ENCODE measurements around the gene ZBTB45.
A peak's percentile ranks its signal among the peaks of the same experiment; 100 is the strongest.
"Not testable (repeated sequence)": the region's sequence is repeated elsewhere in the genome, so short reads cannot be mapped to it uniquely, and the experiment has no call there.

The ZBTB45 gene

GRCh38 chr19:58549664-58550361 is 30.2 kb upstream of the ZBTB45 start:
- H3K36me3 Mint-ChIP-seq (ENCODE audit: low read depth) = peaks cover 65% of the 10 kb centered on the region
- H3K4me3 Mint-ChIP-seq = no peak overlapping the region
- H3K27ac Mint-ChIP-seq = no peak overlapping the region
- H3K4me1 Mint-ChIP-seq (ENCODE audit: low read depth) = peaks cover 35% of the 10 kb centered on the region
- no peaks in the 10 kb centered on the region for H3K27me3 Mint-ChIP-seq (ENCODE audit: low read depth)
- H3K9me3 Mint-ChIP-seq = no peaks in the 10 kb centered on the region

DNA sequence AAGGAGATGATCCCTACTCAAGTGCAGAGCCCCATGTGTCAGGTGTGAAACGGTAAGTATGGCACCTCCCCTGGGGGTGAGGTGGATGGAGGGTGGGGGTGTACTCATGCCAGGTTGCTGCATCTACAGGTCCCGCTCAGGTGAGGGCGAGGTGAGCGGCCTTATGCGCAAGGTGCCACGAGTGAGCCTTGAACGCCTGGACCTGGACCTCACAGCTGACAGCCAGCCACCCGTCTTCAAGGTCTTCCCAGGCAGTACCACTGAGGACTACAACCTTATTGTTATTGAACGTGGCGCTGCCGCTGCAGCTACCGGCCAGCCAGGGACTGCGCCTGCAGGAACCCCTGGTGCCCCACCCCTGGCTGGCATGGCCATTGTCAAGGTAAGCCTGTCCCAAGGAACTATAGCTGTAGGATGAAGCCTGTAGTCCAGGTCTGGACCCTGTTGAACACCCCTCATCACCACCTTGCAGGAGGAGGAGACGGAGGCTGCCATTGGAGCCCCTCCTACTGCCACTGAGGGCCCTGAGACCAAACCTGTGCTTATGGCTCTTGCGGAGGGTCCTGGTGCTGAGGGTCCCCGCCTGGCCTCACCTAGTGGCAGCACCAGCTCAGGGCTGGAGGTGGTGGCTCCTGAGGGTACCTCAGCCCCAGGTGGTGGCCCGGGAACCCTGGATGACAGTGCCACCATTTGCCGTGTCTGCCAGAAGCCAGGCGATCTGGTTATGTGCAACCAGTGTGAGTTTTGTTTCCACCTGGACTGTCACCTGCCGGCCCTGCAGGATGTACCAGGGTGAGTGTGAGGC is 29.5 kb upstream of the ZBTB45 start:
- Mint-ChIP-seq H3K9me3 (no peaks in the 10 kb centered on the region), H3K4me3 (no peak overlapping the region), H3K27me3 (ENCODE audit: low read depth) (no peaks in the 10 kb centered on the region), H3K4me1 (ENCODE audit: low read depth) (peaks cover 32% of the 10 kb centered on the region), H3K27ac (no peak overlapping the region), H3K36me3 (ENCODE audit: low read depth) (peaks cover 62% of the 10 kb centered on the region)

DNA sequence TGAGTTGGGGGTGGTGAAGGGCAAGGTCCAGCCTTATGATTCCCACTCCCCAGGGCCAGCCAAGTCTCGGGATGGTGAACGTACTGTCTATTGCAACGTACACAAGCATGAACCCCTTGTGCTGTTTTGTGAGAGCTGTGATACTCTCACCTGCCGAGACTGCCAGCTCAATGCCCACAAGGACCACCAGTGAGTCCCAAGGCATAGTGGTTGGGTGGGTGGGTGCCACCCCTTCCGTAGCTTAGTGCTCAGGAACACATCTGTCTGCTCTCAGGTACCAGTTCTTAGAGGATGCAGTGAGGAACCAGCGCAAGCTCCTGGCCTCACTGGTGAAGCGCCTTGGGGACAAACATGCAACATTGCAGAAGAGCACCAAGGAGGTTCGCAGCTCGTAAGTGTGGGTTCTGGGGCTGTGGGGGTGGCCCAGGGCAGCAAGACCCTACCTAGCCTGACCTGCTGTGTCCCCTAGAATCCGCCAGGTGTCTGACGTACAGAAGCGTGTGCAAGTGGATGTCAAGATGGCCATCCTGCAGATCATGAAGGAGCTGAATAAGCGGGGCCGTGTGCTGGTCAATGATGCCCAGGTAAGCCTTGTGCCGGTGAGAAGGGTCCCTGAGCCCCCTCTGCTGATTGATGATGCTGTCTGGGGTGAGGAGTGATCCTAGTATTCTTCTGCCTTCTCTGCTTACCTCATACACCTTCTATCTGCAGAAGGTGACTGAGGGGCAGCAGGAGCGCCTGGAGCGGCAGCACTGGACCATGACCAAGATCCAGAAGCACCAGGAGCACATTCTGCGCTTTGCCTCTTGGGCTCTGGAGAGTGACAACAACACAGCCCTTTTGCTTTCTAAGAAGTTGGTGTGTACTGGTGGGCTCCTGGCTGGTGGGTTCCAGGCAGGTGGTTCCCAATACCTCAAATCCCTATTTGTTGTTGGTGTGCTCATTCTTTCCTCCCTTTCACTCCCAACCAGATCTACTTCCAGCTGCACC is 28.0 kb upstream of the ZBTB45 start:
- Mint-ChIP-seq H3K4me1 (ENCODE audit: low read depth) (peaks cover 31% of the 10 kb centered on the region), H3K4me3 (no peak overlapping the region), H3K9me3 (no peaks in the 10 kb centered on the region), H3K36me3 (ENCODE audit: low read depth) (peaks cover 52% of the 10 kb centered on the region), H3K27ac (no peak overlapping the region), H3K27me3 (ENCODE audit: low read depth) (no peaks in the 10 kb centered on the region)

- Mint-ChIP-seq H3K4me1 (ENCODE audit: low read depth) (peaks cover 29% of the 10 kb centered on the region), H3K27ac (peak overlapping the region; percentile 90), H3K27me3 (ENCODE audit: low read depth) (no peaks in the 10 kb centered on the region), H3K4me3 (peak overlapping the region; percentile 95), H3K36me3 (ENCODE audit: low read depth) (peaks cover 43% of the 10 kb centered on the region), H3K9me3 (no peaks in the 10 kb centered on the region)
Measured at GRCh38 chr19:58546019-58546530, 26.5 kb upstream of the ZBTB45 start.

DNA sequence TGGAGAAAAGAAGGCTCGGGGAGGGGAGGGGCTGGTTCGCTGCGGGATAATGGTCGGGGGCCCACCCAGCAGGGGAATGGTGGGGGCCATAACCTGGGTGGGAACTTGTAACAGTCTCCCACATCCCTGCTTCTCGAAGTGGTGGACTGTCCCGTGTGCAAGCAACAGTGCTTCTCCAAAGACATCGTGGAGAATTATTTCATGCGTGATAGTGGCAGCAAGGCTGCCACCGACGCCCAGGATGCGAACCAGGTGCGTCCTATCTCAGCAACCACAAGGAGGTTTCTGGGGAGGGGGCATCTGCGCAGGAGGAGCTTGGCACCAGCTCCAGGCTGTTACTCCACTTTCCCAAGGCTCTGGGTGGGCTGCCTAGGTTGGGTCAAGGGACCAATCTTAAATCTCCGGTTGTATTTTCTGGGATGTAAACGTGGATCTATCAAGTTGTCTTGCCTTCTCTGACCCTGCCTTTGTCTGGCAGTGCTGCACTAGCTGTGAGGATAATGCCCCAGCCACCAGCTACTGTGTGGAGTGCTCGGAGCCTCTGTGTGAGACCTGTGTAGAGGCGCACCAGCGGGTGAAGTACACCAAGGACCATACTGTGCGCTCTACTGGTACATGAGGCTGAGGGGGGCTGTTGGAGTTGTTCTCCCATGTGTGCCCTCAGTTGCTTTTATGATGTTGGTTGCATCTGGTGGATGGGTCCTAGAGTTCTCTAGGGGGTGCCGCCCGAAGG is 25.8 kb upstream of the ZBTB45 start:
- peak overlapping the region; percentile 90 for H3K27ac Mint-ChIP-seq
- H3K36me3 Mint-ChIP-seq (ENCODE audit: low read depth) = peaks cover 41% of the 10 kb centered on the region
- no peaks in the 10 kb centered on the region for H3K9me3 Mint-ChIP-seq
- no peaks in the 10 kb centered on the region for H3K27me3 Mint-ChIP-seq (ENCODE audit: low read depth)
- peaks cover 28% of the 10 kb centered on the region for H3K4me1 Mint-ChIP-seq (ENCODE audit: low read depth)
- peak overlapping the region; percentile 95 for H3K4me3 Mint-ChIP-seq

DNA sequence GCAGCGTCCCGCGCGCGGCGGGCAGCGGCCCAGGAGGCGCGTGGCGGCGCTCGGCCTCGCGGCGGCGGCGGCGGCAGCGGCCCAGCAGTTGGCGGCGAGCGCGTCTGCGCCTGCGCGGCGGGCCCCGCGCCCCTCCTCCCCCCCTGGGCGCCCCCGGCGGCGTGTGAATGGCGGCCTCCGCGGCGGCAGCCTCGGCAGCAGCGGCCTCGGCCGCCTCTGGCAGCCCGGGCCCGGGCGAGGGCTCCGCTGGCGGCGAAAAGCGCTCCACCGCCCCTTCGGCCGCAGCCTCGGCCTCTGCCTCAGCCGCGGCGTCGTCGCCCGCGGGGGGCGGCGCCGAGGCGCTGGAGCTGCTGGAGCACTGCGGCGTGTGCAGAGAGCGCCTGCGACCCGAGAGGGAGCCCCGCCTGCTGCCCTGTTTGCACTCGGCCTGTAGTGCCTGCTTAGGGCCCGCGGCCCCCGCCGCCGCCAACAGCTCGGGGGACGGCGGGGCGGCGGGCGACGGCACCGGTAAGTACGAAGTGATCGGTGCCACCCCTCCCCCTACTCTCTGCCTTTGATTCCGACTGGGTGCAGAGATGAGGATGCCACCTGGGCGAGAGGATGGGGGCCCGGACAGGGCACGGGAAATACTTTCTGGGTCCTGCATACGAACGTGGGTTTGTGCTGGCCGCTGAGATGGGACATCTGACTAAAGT is 25.1 kb upstream of the ZBTB45 start:
- Mint-ChIP-seq H3K36me3 (ENCODE audit: low read depth) (peaks cover 38% of the 10 kb centered on the region), H3K4me3 (peak overlapping the region; percentile 95), H3K4me1 (ENCODE audit: low read depth) (peaks cover 28% of the 10 kb centered on the region)

GRCh38 chr19:58543826-58544590 is 24.4 kb upstream of the ZBTB45 start, which contains the start of gene TRIM28:
Gene TRIM28, plus strand, starts transcription at chr19:58544064. Its CDS starts 694 bp downstream, at chr19:58544758.
- H3K4me1 Mint-ChIP-seq (ENCODE audit: low read depth) = peaks cover 30% of the 10 kb centered on the region
- H3K27me3 Mint-ChIP-seq (ENCODE audit: low read depth) = peaks cover 10% of the 10 kb centered on the region
- peak within 1 kb of the TSS; percentile 97 for H3K27ac Mint-ChIP-seq
- peak within 1 kb of the TSS; percentile 95 for H3K4me3 Mint-ChIP-seq
- no peaks in the 10 kb centered on the region for H3K9me3 Mint-ChIP-seq
- peaks cover 33% of the 10 kb centered on the region for H3K36me3 Mint-ChIP-seq (ENCODE audit: low read depth)

More for the DNA sequence above, 25.1 kb upstream of the ZBTB45 start:
- Mint-ChIP-seq H3K27me3 (ENCODE audit: low read depth) (peaks cover 3% of the 10 kb centered on the region), H3K9me3 (no peaks in the 10 kb centered on the region), H3K27ac (peak overlapping the region; percentile 90)

- not testable (repeated sequence) for H3K9me3 Mint-ChIP-seq
- peaks cover 15% of the 10 kb centered on the region for H3K27me3 Mint-ChIP-seq (ENCODE audit: low read depth)
- peak overlapping the region; percentile 25 for H3K4me3 Mint-ChIP-seq
- peak overlapping the region; percentile 72 for H3K27ac Mint-ChIP-seq
- peaks cover 28% of the 10 kb centered on the region for H3K36me3 Mint-ChIP-seq (ENCODE audit: low read depth)
- peaks cover 31% of the 10 kb centered on the region for H3K4me1 Mint-ChIP-seq (ENCODE audit: low read depth)
Measured at GRCh38 chr19:58542641-58543372, 23.2 kb upstream of the ZBTB45 start.

DNA sequence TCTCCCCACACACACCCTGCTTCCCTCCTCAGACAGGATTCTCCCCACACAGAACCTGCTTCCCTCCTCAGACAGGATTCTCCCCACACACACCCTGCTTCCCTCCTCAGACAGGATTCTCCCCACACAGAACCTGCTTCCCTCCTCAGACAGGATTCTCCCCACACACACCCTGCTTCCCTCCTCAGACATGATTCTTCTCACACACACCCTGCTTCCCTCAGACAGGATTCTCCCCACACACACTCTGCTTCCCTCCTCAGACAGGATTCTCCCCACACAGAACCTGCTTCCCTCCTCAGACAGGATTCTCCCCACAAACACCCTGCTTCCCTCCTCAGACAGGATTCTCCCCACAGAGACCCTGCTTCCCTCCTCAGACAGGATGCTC is 19.6 kb upstream of the ZBTB45 start:
- Mint-ChIP-seq H3K27me3 (ENCODE audit: low read depth) (peaks cover 15% of the 10 kb centered on the region), H3K4me1 (ENCODE audit: low read depth) (peaks cover 14% of the 10 kb centered on the region), H3K4me3 (peak overlapping the region; percentile 28)
- not testable (repeated sequence) for H3K36me3 Mint-ChIP-seq (ENCODE audit: low read depth); H3K27ac Mint-ChIP-seq; H3K9me3 Mint-ChIP-seq

DNA sequence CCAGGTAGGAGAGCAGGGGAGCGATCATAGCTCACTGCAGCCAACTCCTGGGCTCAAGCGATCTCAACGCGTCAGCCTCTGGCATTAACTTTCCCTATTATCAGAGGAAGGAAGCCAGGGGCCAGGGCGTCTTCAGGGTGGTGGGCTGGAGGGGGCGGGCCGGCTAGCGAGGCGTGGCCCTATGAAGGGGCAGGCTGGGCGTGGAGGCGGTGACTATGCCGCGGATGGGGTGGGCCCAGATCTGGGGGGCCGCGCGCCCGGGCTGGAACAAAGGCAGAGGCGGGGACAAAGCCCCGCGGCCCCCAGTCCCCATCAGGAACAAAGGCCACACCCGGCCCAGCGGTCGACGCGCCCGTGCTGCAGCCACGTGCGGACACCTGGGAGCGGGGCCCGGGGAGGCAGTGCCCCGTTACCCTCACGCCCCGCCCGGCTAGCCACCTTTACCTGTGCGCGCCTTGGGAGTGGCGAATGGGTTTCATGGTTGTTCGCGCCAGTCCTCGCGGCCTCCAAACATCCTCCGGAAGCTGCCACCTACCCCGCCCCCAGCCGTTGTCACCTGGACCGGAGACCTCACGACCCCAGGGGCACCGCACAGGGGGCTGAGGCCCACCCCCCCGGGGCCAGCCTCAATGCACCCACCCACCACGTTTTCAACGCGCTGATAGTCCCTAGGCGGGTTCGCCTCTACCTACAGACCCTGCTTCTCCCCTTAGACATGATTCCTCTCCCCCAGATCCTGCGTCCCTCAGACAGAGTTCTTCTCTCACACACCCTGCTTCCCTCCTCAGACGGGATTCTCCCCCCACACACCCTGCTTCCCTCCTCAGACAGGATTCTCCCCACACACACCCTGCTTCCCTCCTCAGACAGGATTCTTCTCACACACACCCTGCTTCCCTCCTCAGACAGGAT is 18.9 kb upstream of the ZBTB45 start:
- Mint-ChIP-seq H3K36me3 (ENCODE audit: low read depth) (no peaks in the 10 kb centered on the region), H3K27ac (peak overlapping the region; percentile 65), H3K4me1 (ENCODE audit: low read depth) (peaks cover 9% of the 10 kb centered on the region), H3K4me3 (peak overlapping the region; percentile 59), H3K27me3 (ENCODE audit: low read depth) (peaks cover 15% of the 10 kb centered on the region), H3K9me3 (no peaks in the 10 kb centered on the region)

Measured in T-helper 1 cell treated with Interleukin-12 subunit alpha and Interleukin-12 subunit beta and Interleukin-4 antibody, amounts not matched to agents 30 μg/mL and 1 μg/mL, for 36 hours (primary cell).